ENCODE measurements around the gene UNC79.

The UNC79 gene

GRCh38 chr14:93548102-93548843 is 117.5 kb downstream of the UNC79 start:
- no peak for DNase-seq (ENCODE audit: low read depth)

GRCh38 chr14:93549595-93549994 is 118.9 kb downstream of the UNC79 start:
- no peak for DNase-seq (ENCODE audit: low read depth)

- DNase-seq (ENCODE audit: low read depth), result no peak
Observed at GRCh38 chr14:93564918-93565317, 134.2 kb downstream of the UNC79 start.

GRCh38 chr14:93566065-93566693 is 135.4 kb downstream of the UNC79 start:
- no peak for DNase-seq (ENCODE audit: low read depth)

DNA sequence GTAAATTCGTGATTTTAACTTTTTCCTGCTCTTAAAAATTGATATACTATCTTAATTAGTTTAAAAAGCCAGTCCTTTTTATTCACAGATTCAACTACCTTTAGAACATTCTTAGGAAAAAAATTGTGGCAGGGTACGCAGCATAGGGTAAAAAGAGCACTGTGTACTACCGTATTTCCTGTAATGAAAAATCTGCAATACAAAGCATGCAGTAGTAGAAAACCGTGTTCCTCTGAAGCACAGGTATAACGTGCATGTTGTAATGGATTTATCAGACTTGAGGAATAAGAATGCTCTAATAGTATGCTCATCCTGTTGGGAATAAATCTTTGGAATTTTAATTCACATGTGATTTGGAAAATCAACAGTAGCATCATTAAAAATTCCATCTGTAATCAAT is 140.5 kb downstream of the UNC79 start:
- DNase-seq (ENCODE audit: low read depth), result no peak

DNA sequence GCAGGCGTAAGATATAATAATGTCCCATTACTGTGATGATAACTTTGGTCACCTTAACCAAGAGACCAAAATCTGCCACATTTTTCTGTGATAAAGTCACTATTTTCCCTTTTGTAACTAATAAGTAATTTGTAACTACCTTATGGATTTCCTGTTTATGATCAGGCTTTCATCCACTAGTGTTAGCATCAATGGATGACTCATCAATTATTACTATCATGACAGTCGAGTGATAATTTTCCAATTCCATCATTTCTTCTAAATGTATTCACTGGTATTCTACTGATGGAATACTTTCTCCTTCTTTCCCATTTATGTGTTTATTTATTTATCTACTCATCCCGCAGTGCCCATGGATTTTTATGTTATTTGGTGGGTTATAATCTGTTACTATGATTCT is 148.4 kb downstream of the UNC79 start:
- no peak for DNase-seq (ENCODE audit: low read depth)

DNA sequence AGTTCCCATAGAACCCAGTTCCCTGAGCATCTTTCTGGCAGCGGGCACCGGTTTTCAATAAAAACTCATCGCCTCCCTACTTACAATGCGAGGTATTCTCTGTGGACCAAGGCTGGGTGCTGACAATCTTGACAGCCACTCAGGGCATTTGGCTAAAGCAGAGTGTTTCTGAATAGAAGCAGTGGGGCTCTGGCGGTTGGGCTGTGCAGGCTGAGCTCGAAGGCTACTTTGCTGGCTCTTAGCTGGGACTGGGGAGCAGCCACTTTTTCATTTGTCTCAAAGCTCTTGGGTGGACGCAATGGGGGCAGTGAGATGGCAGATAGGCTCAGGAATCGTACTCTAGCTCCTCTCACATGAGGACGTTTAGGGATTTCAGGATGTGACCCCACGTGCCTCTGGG is 151.8 kb downstream of the UNC79 start:
- no peak for DNase-seq (ENCODE audit: low read depth)

GRCh38 chr14:93587330-93587729 is 156.6 kb downstream of the UNC79 start:
- no peak for DNase-seq (ENCODE audit: low read depth)

DNA sequence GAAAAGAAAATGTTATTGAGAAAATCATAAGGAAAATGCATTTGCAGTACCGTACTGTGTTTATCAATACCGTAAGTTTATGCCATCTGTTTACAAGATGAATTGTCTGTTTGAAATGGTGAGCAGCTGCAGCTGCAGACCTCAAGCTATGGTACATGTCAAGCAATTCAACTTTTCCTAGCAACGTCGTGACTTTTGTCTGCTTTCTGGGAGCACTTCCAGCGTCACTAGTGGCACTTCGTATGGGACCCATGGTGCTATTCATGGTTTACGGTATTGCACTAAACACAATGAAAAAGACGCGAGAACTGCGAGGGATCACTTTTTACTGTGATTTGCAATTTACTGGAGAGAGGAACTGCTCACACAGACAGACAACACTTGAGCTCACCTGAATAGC is 160.8 kb downstream of the UNC79 start:
- no peak for DNase-seq (ENCODE audit: low read depth)

DNA sequence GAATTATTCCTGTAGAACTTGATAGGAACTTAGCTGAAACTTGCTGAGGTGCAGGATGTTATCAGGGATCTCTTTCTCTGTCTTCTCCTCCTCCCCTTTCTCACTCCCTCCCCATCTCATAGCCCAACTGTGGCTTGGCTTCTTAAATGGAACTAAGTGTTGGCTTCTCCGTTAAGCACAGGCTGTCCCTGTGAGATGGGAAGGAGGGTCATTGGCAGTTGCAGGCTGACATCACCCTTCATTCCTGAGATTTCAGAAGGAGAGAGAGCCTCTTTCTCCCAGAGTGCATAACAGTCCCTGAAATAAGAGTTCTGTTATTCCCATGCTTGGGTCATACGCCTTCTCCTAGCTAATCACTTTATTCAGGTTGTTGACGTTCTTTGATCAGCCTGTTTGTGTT is 162.0 kb downstream of the UNC79 start:
- no peak for DNase-seq (ENCODE audit: low read depth)

DNA sequence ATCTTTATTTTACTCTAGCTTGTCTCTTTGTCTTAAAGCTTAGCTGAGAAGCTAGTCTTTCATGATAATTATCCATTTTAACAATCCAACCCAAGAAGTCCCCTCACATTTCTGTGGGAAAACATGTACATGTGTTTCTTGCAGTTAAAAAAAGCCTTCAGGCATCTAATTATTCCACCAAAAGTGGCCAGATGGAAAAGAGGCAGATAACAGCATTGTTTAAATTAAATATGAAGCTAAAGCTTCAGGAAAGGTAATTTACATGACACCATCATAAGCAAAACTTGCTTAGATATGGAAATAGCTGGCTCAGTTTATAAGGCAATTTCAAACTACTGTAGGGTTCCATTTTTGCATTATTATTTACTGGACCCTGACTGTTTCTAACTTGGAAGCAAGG is 175.4 kb downstream of the UNC79 start:
- no peak for DNase-seq (ENCODE audit: low read depth)

DNA sequence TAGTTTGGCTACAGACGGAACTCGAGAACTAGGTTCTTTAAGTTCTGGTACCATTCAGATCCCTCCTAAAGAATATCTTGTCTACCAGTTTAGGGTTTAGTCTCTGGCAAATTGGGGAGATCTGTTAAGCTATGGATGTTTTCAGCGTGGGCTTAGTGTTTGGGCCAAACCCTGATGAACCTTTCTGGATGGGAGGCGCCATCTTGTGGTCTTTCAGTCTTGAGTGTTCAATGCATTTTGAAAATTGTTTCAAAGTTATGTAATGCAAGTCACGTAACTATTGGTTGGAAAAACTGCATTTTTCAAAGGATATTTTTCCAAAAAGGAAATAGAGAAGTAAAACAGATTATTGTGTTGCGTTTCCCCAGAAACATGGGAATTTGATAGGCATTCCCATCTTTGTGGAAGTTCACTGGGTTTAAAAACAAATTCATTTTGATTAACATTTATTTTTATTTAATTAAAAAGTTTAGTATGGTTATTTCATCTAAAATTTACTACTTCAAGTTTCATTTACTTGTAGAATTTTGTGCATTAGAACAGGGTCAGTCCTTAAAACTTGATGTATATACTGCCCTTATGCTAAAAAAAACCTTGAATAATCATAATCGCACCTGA is 188.5 kb downstream of the UNC79 start:
- DNase-seq (ENCODE audit: low read depth), result no peak

DNA sequence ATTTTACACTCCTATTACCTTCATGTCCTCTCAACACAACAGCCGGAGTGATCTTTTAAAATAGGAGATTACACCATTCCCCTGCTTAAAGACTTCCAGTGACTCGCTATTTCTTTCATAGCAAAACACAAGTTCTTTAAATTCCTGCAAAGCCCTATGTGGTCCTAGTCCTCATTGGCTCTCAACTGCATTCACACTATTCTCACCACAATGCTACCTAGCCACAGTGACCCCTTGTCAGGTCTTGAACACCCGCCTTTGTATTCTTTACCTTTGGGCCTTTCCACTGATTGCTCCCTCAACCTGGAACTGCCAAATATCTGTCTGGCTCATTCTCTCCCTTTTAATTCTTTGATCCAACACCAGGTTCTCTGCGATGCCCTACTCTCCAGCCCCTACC is 197.3 kb downstream of the UNC79 start:
- no peak for DNase-seq (ENCODE audit: low read depth)

DNA sequence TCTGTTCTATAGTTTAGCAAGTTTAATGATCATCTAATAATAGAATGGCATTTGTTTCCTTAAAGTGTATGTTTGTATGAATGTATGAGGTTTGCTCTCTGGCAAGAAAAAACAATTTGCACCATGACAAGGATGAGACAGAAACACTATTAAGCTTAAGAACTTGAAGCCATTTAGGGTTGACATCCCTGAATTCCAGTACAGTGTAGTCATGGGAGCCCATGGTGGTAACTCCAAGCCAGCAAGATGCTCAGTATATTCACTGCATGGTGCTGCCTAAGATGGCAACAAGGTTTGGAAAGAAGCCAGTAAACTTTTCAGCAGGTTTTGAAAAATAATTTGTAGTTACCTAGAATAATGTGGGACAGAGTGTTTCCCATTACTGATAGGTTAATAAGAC is 198.9 kb downstream of the UNC79 start:
- no peak for DNase-seq (ENCODE audit: low read depth)

DNA sequence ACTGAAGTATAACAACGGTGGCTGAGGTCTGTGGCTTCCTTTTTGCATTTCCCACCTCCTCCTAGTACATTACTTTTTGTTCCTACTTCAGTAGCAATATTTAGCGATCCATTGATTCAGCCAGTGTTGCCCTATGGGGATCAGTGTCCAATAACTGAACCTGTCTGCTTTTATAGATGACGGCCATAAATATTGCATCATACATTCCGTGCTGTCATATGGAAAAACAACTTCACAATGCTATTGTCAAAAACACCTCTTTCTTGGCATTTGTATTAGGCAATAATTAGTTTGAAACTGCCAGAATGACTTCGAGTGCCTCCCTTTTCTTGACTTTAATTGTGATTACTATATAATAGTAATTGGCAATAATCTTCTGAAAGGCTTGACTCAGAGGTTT is 208.1 kb downstream of the UNC79 start:
- no peak for DNase-seq (ENCODE audit: low read depth)

DNA sequence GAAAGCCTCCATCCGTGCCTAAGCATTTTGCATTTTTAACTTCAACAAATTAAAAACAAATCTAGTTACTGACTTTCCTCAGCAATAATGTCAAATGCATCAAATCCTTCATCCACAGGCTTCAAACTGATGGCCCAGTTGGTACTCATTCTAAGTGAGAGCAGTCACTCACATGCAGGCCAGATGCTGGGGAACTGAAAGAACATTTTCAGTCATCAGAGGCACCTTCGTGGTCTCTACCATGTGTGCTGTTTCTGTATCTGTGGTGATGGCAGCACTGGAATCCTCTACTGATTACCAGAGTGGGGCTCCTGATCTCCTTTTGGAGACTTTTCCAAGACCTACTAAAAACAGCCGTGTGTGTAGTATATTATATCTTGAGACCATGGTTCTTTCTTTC is 212.4 kb downstream of the UNC79 start:
- DNase-seq (ENCODE audit: low read depth), result no peak

DNA sequence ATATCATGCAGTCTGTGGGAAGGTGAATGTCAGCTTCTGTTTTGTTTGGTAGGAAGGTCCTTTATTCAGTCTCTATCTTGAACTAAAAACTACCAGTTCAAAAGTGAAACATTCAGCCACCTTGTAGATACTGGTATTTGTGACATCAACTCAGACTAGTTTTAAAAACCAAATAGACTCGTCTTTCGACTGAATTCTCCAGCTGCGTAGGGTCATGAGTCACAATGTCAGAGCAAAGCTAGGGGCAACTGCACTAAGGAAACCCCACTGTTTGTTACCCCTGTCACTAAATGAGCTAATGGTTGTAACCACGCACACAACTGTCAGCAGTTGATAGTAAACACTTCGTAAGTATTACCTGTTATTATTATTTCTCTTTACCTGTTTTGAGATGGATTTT is 212.9 kb downstream of the UNC79 start:
- DNase-seq (ENCODE audit: low read depth), result no peak

DNA sequence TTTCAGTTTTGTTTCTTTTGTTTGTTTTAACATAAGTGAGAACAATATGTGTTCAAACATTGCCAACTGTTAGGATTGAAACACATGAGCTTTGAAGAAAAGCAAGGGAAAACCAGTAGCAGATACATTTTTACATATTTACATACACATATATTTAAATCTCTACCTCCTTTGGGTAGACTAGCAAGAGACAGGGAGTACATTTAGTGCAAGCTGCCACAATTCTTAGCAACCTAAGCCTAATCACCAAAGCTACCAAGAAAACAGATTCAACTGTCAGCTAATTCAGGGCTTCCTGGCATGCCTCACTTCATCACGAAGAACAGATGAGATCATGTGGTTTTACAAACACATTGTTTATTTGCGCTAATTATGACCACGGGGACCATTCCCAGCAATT is 214.5 kb downstream of the UNC79 start:
- DNase-seq (ENCODE audit: low read depth), result no peak

GRCh38 chr14:93648440-93649168 is 217.9 kb downstream of the UNC79 start:
- peak; percentile 2 for DNase-seq (ENCODE audit: low read depth)

- no peak for DNase-seq (ENCODE audit: low read depth)
Observed at GRCh38 chr14:93654599-93654998, 223.9 kb downstream of the UNC79 start.

DNA sequence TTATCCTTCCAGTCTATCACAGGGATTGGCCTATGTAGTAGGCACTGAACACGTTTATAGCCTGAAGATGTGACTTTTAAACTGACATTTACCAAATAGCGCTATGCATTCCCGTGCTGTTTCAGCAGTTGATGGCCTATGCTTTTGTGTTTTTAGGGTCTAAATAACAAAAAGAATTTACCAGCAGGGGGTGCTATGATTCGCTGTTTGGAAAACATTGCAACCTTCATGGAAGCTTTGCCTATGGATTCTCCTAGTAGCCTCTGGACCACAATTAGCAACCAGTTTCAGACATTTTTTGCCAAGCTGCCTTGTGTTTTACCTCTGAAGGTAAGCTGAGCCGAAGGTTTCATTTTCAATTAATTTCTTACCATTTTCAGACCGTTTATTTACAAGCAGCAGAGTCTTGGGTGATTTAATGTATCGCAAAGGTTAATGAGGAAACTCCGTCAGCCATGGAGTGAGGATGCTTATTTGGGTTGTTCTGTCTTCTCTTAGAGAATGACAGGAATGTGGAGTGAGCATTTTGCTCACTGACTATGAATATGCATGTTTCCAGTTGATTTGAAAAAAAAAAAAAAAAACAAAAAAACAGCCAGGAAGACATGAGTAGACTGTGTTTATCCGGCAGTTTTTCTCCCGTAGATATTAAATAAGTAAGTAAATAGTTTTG is 224.5 kb downstream of the UNC79 start:
- DNase-seq (ENCODE audit: low read depth), result no peak

GRCh38 chr14:93657875-93658274 is 227.1 kb downstream of the UNC79 start:
- no peak for DNase-seq (ENCODE audit: low read depth)
